ENCODE data around the gene RPRD1A. TPM values are rescaled to one million over a fixed set of nuclear protein-coding genes. Genes with fewer than 3 reads are reported as not detected.
"Not testable (repeated sequence)": the region's sequence is repeated elsewhere in the genome, so short reads cannot be mapped to it uniquely, and the experiment has no call there.

The RPRD1A gene
- total and polyA plus RNA-seq, 2 experiments from 2014 or later: 24.2 to 39.7 TPM

DNA sequence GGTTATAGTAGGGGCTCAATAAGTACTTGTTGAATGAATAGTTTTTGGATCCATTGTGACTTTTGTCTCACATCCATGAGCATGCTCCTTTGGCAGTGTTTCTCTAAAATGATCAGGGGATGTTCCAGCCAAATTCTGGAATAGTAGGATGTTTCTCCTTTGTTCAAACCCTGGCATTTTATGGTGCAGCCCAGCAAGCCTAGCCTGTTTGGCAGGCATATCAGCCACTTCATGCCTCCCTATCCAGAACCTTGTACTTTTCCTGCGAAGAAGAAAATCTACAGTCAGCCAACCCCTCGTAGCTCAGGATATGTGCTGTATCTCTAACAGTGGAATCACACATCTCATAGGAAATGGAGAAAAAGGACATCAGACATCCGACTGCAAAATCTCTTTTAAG, 27.1 kb upstream of the RPRD1A start:
- H3K4me1 ChIP-seq (ENCODE audit: insufficient read depth): no peaks in the 10 kb centered on the region
- no peak overlapping the region for H3K9ac ChIP-seq
- H3K27me3 ChIP-seq (replicated peaks; ENCODE audit: insufficient read depth): no peaks in the 10 kb centered on the region
- no peaks in the 10 kb centered on the region for H3K9me2 ChIP-seq (ENCODE audit: insufficient read depth)
- H4K20me1 ChIP-seq (ENCODE audit: insufficient read depth): no peaks in the 10 kb centered on the region
- H3K9me3 ChIP-seq (ENCODE audit: low read depth): no peaks in the 10 kb centered on the region
- H3K36me3 ChIP-seq (ENCODE audit: low read depth): no peaks in the 10 kb centered on the region
- in situ Hi-C loops (cut with MboI): loop anchor here (5.0 kb wide), 1 partner anchor 188 kb away; no protein-coding TSS in a partner anchor
- no peaks in the 10 kb centered on the region for H3F3A ChIP-seq (ENCODE audit: insufficient read depth)
- TF ChIP-seq EZH2 (IDR thresholded peaks at IDR 0.05; ENCODE audit: insufficient read depth, poor library complexity, severe bottlenecking): no peak
- no peak for TF ChIP-seq EZH2phosphoT487 (IDR thresholded peaks at IDR 0.05; ENCODE audit: insufficient read depth, low read depth)
- H3K4me2 ChIP-seq (ENCODE audit: unreplicated experiment): no peak overlapping the region
- no peak overlapping the region for H2AFZ ChIP-seq
- no peaks in the 10 kb centered on the region for H3K79me2 ChIP-seq (ENCODE audit: insufficient read depth)
- DNase-seq: no peak
- WGBS, 2 experiments (ENCODE audit: low coverage in 1 of 2, low lambda C conversion rate in 2 of 2, missing lambda C conversion rate in 2 of 2): 38 to 61% methylated on average over 3 of the region's 3 CpGs
- no peak overlapping the region for H3K27ac ChIP-seq
- H3K4me3 ChIP-seq: no peak overlapping the region

DNA sequence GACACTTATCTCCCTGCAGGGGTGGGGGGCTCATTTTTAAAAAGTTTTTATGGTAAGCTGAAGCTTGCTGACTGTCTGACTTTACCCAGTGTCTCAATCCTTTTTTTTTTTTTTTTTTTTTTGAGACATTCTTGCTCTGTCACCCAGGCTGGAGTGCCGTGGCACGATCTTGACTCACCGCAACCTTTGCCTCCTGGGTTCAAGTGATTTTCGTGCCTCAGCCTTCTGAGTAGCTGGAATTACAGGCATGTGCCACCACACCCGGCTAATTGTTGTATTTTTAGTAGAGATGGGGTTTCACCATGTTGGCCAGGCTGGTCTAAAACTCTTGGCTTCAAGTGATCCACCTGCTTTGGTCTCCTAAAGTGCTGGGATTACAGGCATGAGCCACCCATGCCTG, 24.8 kb upstream of the RPRD1A start:
- not testable (repeated sequence) for DNase-seq; H2AFZ ChIP-seq; H3K4me2 ChIP-seq (ENCODE audit: unreplicated experiment); H3K4me3 ChIP-seq; H3K27me3 ChIP-seq (replicated peaks; ENCODE audit: insufficient read depth); H4K20me1 ChIP-seq (ENCODE audit: insufficient read depth); H3K4me1 ChIP-seq (ENCODE audit: insufficient read depth); H3K27ac ChIP-seq; H3F3A ChIP-seq (ENCODE audit: insufficient read depth); H3K9ac ChIP-seq; H3K9me3 ChIP-seq (ENCODE audit: low read depth); H3K36me3 ChIP-seq (ENCODE audit: low read depth); H3K79me2 ChIP-seq (ENCODE audit: insufficient read depth); H3K9me2 ChIP-seq (ENCODE audit: insufficient read depth)
- WGBS, 2 experiments (ENCODE audit: low coverage in 1 of 2, low lambda C conversion rate in 2 of 2, missing lambda C conversion rate in 2 of 2): 73 to 74% methylated on average over 5 of the region's 5 CpGs
- in situ Hi-C loops (cut with MboI): loop anchor here (5.0 kb wide), 1 partner anchor 190 kb away; no protein-coding TSS in a partner anchor

DNA sequence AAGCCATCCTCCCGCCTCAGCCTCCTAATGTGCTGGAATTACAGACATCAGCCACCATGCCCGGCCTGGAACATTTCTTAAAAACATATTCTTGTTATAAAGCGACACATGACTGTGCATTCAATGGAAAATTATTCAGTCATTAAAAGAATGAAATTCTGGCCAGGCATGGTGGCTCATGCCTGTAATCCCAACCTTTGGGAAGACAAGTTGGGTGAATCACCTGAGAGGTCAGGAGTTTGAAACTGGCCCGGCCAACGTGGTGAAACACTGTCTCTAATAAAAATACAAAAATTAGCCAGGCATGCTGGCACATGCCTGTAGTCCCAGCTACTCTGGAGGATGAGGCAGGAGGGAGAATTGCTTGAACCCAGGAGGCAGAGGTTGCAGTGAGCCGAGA, 21.6 kb upstream of the RPRD1A start:
- no peak overlapping the region for H3K27ac ChIP-seq
- in situ Hi-C loops (cut with MboI): no loop called here
- no peaks in the 10 kb centered on the region for H3K27me3 ChIP-seq (replicated peaks; ENCODE audit: insufficient read depth)
- H3K4me1 ChIP-seq (ENCODE audit: insufficient read depth): no peaks in the 10 kb centered on the region
- H2AFZ ChIP-seq: no peak overlapping the region
- no peak for TF ChIP-seq EZH2phosphoT487 (IDR thresholded peaks at IDR 0.05; ENCODE audit: insufficient read depth, low read depth)
- no peak for TF ChIP-seq EZH2 (IDR thresholded peaks at IDR 0.05; ENCODE audit: insufficient read depth, poor library complexity, severe bottlenecking)
- H3K36me3 ChIP-seq (ENCODE audit: low read depth): no peaks in the 10 kb centered on the region
- H4K20me1 ChIP-seq (ENCODE audit: insufficient read depth): no peaks in the 10 kb centered on the region
- no peaks in the 10 kb centered on the region for H3K9me2 ChIP-seq (ENCODE audit: insufficient read depth)
- 63 to 67% methylated on average over 6 of the region's 6 CpGs for WGBS, 2 experiments (ENCODE audit: low coverage in 1 of 2, low lambda C conversion rate in 2 of 2, missing lambda C conversion rate in 2 of 2)
- DNase-seq: peak; percentile 15
- H3K9ac ChIP-seq: no peak overlapping the region
- H3K4me2 ChIP-seq (ENCODE audit: unreplicated experiment): no peak overlapping the region
- no peaks in the 10 kb centered on the region for H3K9me3 ChIP-seq (ENCODE audit: low read depth)
- no peak overlapping the region for H3K4me3 ChIP-seq
- no peaks in the 10 kb centered on the region for H3K79me2 ChIP-seq (ENCODE audit: insufficient read depth)
- no peaks in the 10 kb centered on the region for H3F3A ChIP-seq (ENCODE audit: insufficient read depth)

DNA sequence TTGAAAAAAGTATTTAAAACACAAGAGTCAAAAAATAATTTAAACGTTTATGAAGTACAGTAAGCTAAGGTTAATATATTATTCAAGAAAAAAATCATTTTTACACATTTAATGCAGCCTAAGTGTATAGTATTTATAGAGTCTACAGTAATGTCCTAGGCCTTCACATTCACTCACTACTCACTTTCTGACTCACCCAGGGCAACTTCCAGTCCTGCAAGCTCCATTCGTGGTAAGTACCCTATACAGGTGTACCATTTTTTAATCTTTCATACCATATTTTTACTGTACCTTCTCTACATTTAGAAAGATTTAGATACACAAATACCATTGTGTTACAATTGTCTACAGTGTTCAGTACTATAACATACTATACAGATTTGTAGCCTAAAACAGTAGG, 20.9 kb upstream of the RPRD1A start:
- Histone ChIP-seq H3K4me1 (ENCODE audit: insufficient read depth) (no peaks in the 10 kb centered on the region), H3K36me3 (ENCODE audit: low read depth) (no peaks in the 10 kb centered on the region), H4K20me1 (ENCODE audit: insufficient read depth) (no peaks in the 10 kb centered on the region), H3K4me3 (no peak overlapping the region), H3K27ac (no peak overlapping the region), H3F3A (ENCODE audit: insufficient read depth) (no peaks in the 10 kb centered on the region), H3K9me2 (ENCODE audit: insufficient read depth) (no peaks in the 10 kb centered on the region), H2AFZ (no peak overlapping the region), H3K27me3 (replicated peaks; ENCODE audit: insufficient read depth) (no peaks in the 10 kb centered on the region), H3K9ac (no peak overlapping the region), H3K79me2 (ENCODE audit: insufficient read depth) (no peaks in the 10 kb centered on the region), H3K9me3 (ENCODE audit: low read depth) (no peaks in the 10 kb centered on the region), H3K4me2 (ENCODE audit: unreplicated experiment) (no peak overlapping the region)
- no peak for DNase-seq
- TF ChIP-seq EZH2 (IDR thresholded peaks at IDR 0.05; ENCODE audit: insufficient read depth, poor library complexity, severe bottlenecking) (no peak), EZH2phosphoT487 (IDR thresholded peaks at IDR 0.05; ENCODE audit: insufficient read depth, low read depth) (no peak)
- WGBS, 2 experiments (ENCODE audit: low coverage in 1 of 2, low lambda C conversion rate in 2 of 2, missing lambda C conversion rate in 2 of 2): 42 to 43% methylated on average over 2 of the region's 2 CpGs
- in situ Hi-C loops (cut with MboI): no loop called here

DNA sequence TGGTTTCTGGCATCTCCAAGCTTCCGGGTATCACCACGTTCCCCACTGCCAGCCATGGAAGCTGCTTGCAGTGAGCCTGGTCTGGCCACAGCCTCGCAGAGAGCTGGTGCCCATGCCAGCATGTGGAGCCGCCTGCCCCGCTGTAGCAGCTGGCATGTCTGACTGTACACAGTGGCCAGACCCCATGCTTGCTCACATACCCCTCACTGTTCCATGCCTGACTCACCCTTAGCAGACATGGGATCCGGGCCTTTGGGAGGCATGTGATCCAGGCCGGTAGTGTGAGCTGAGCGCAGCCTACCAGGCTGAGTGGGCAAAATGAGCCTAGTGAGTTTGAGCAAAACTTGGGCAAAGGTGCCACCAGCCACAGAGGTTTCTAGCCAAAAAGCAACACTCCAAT, 18.8 kb upstream of the RPRD1A start:
- Histone ChIP-seq H3K9ac (no peak overlapping the region), H3K4me3 (no peak overlapping the region), H3K4me1 (ENCODE audit: insufficient read depth) (no peaks in the 10 kb centered on the region), H3K4me2 (ENCODE audit: unreplicated experiment) (no peak overlapping the region), H3K9me2 (ENCODE audit: insufficient read depth) (no peaks in the 10 kb centered on the region), H4K20me1 (ENCODE audit: insufficient read depth) (no peaks in the 10 kb centered on the region), H3K27ac (no peak overlapping the region), H3K79me2 (ENCODE audit: insufficient read depth) (no peaks in the 10 kb centered on the region), H3K36me3 (ENCODE audit: low read depth) (no peaks in the 10 kb centered on the region), H3F3A (ENCODE audit: insufficient read depth) (no peaks in the 10 kb centered on the region), H3K9me3 (ENCODE audit: low read depth) (no peaks in the 10 kb centered on the region), H3K27me3 (replicated peaks; ENCODE audit: insufficient read depth) (no peaks in the 10 kb centered on the region), H2AFZ (no peak overlapping the region)
- in situ Hi-C loops (cut with MboI): no loop called here
- WGBS, 2 experiments (ENCODE audit: low coverage in 1 of 2, low lambda C conversion rate in 2 of 2, missing lambda C conversion rate in 2 of 2): 74 to 76% methylated on average over 8 of the region's 8 CpGs
- TF ChIP-seq EZH2 (IDR thresholded peaks at IDR 0.05; ENCODE audit: insufficient read depth, poor library complexity, severe bottlenecking) (no peak), EZH2phosphoT487 (IDR thresholded peaks at IDR 0.05; ENCODE audit: insufficient read depth, low read depth) (no peak)
- no peak for DNase-seq
